Fibroblast of lung (primary cell): Measurements from ENCODE around the gene CLPTM1. TPM values are rescaled to one million over a fixed set of nuclear protein-coding genes. Genes with fewer than 3 reads are reported as not detected.

Experiments
- DNase-seq, 2 donors: peaks; one replicate each; pipeline versions ENCODE4 v3.0.0 to v3.0.0-alpha.2; 2010; ENCODE audit warnings: low read depth in 2 of 2
- H2AFZ ChIP-seq: 2 replicates; pipeline ENCODE4 v1.5.1; 2012; ENCODE audit warnings: low read length, control low read depth, inconsistent platforms
- H3K27ac ChIP-seq: 2 replicates; pipeline ENCODE4 v1.5.1; 2011; ENCODE audit warnings: low read length, control low read depth; ENCODE audit not compliant: insufficient read depth
- H3K27me3 ChIP-seq: 2 replicates; pipeline ENCODE4 v1.5.1; 2011; ENCODE audit warnings: mild to moderate bottlenecking, low read length; ENCODE audit not compliant: control insufficient read depth, insufficient read depth
- H3K36me3 ChIP-seq: 2 replicates; pipeline ENCODE4 v1.5.1; 2011; ENCODE audit warnings: low read length; ENCODE audit not compliant: control insufficient read depth, insufficient read depth
- H3K4me1 ChIP-seq: 2 replicates; pipeline ENCODE4 v1.5.1; 2011; ENCODE audit warnings: low read length; ENCODE audit not compliant: control insufficient read depth, insufficient read depth; ENCODE audit errors: extremely low read depth
- H3K4me2 ChIP-seq: 2 replicates; pipeline ENCODE4 v1.5.1; 2011; ENCODE audit warnings: low read length, control low read depth; ENCODE audit not compliant: insufficient read depth; ENCODE audit errors: extremely low read depth
- H3K4me3 ChIP-seq, 4 experiments: fragments of 200-600 bp in 1 of 4; sonication (generic) in 1 of 4; replicated peaks in 1 of 4; 2 replicates each; pipeline ENCODE4 v1.5.1; 2011 to 2016; ENCODE audit warnings: low read length in 4 of 4, low read depth in 3 of 4, mild to moderate bottlenecking in 3 of 4, control low read depth in 2 of 4, inconsistent platforms in 1 of 4, mixed read lengths in 1 of 4; ENCODE audit not compliant: insufficient read depth in 1 of 4; ENCODE audit errors: control extremely low read depth in 1 of 4
- H3K79me2 ChIP-seq: 2 replicates; pipeline ENCODE4 v1.5.1; 2012; ENCODE audit warnings: mild to moderate bottlenecking, low read length, inconsistent platforms; ENCODE audit not compliant: control insufficient read depth, insufficient read depth
- H3K9ac ChIP-seq: 2 replicates; pipeline ENCODE4 v1.5.1; 2011; ENCODE audit warnings: mild to moderate bottlenecking, low read length, control low read depth; ENCODE audit not compliant: insufficient read depth
- H3K9me3 ChIP-seq: 2 replicates; pipeline ENCODE4 v1.5.1; 2012; ENCODE audit warnings: low read depth, low read length; ENCODE audit not compliant: control insufficient read depth, insufficient read depth
- H4K20me1 ChIP-seq: 2 replicates; pipeline ENCODE4 v1.5.1; 2011; ENCODE audit warnings: low read length; ENCODE audit not compliant: control insufficient read depth, insufficient read depth; ENCODE audit errors: extremely low read depth
- EZH2 ChIP-seq: IDR thresholded peaks from 2 replicates; pipeline ENCODE4 v1.5.1; 2012; ENCODE audit warnings: low read length, control low read depth, mild to moderate bottlenecking; ENCODE audit errors: missing control alignments
- polyA plus RNA-seq, 2 donors: library from polyadenylated mRNA; depleted of rRNA in 1 of 2; stranded (reverse) in 1 of 2; unstranded in 1 of 2; fragments of >200 nt; gene quantifications; 2 replicates each; pipeline ENCODE4 v1.2.1, GENCODE V29; 2011 to 2012; ENCODE audit warnings: missing spikeins in 1 of 2
- total RNA-seq: library from RNA; depleted of rRNA; stranded (reverse); fragments of >200 nt; gene quantifications from 2 replicates; pipeline ENCODE4 v1.2.1, GENCODE V29; 2014
- TF ChIP-seq, protein P1 (sequence below), 2 donors: IDR thresholded peaks in 1 of 2; conservative IDR thresholded peaks in 1 of 2; 1 replicate in 1 of 2; 2 replicates in 1 of 2; pipeline ENCODE4 v1.5.1; 2011 to 2012; ENCODE audit warnings: low read length in 2 of 2, control low read depth in 1 of 2, inconsistent platforms in 1 of 2, low read depth in 1 of 2, mild to moderate bottlenecking in 1 of 2

CLPTM1 gene
- total and polyA plus RNA-seq, 2 donors (not counting 1 experiment from before 2014, with no cell fraction given): 46.7 to 54.4 TPM

DNA sequence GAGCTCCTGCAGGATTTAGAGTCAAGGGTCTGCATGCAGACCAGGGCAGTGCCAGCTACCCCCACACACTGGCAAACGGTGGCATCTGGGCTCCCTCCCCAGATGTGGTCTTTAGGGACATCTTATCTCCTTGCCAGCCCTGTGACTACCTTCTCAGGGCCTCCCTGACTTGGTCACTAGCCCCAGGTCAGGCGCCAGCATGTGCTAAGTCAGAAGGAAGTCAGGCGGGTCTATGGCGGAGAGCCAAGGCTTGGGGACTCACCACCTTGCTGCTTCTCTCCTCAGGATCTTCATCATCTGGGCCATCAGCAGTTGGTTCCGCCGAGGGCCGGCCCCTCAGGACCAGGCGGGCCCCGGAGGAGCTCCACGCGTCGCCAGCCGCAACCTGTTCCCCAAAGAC lies 17.6 kb downstream of the CLPTM1 start:
- Histone ChIP-seq H3K27me3 (no peaks in the 10 kb centered on the region), H3K4me3 (no peak overlapping the region), H3K9ac (no peak overlapping the region), H3K4me2 (no peak overlapping the region), H3K4me1 (no peaks in the 10 kb centered on the region), H3K27ac (no peak overlapping the region), H3K79me2 (peaks cover 3% of the 10 kb centered on the region), H4K20me1 (no peaks in the 10 kb centered on the region), H3K9me3 (no peaks in the 10 kb centered on the region), H2AFZ (no peak overlapping the region), H3K36me3 (peaks cover 24% of the 10 kb centered on the region)
- no peak for TF ChIP-seq EZH2
- TF ChIP-seq, protein P1, sequence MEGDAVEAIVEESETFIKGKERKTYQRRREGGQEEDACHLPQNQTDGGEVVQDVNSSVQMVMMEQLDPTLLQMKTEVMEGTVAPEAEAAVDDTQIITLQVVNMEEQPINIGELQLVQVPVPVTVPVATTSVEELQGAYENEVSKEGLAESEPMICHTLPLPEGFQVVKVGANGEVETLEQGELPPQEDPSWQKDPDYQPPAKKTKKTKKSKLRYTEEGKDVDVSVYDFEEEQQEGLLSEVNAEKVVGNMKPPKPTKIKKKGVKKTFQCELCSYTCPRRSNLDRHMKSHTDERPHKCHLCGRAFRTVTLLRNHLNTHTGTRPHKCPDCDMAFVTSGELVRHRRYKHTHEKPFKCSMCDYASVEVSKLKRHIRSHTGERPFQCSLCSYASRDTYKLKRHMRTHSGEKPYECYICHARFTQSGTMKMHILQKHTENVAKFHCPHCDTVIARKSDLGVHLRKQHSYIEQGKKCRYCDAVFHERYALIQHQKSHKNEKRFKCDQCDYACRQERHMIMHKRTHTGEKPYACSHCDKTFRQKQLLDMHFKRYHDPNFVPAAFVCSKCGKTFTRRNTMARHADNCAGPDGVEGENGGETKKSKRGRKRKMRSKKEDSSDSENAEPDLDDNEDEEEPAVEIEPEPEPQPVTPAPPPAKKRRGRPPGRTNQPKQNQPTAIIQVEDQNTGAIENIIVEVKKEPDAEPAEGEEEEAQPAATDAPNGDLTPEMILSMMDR (conservative IDR thresholded peaks at IDR 0.05 in 1 of 2, IDR thresholded peaks at IDR 0.05 in 1 of 2; ENCODE audit: low read depth in 1 of 2, low read length in 2 of 2): no peak
- DNase-seq: no peak

DNA sequence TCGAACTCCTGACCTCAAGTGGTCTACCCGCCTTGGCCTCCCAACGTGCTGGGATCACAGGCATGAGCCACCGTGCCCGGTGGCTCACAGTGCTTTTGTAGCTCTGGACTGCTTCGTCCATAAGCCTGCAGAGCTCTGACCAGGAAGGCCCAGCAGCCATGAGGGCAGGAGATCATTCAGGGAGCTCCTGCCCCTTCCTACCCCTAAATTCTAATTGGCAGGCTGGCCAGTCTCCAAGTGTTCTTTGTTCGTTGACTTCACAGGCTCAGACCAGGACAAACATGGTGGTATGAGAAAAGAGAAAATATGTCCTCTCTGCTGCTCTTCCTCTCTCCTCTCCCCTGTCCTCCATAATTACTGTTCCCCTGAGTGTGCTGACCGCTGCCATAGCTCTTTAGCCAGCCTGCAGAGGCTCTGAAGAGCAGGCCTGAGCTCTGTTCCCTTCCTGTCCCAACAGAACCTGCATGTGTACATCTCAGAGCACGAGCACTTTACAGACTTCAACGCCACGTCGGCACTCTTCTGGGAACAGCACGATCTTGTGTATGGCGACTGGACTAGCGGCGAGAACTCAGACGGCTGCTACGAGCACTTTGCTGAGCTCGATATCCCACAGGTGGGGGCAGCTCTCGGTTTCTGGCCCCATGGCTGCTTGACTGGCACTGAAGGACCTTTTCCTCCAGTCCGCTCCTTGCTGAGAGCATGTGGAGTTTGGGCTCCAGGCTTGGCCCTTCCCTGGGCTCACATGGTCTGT lies 19.0 kb downstream of the CLPTM1 start:
- H4K20me1 ChIP-seq: no peaks in the 10 kb centered on the region
- TF ChIP-seq, protein P1 (conservative IDR thresholded peaks at IDR 0.05 in 1 of 2, IDR thresholded peaks at IDR 0.05 in 1 of 2; ENCODE audit: low read depth in 1 of 2, low read length in 2 of 2): no peak
- H3K27ac ChIP-seq: no peak overlapping the region
- H2AFZ ChIP-seq: no peak overlapping the region
- no peak for DNase-seq
- H3K9ac ChIP-seq: no peak overlapping the region
- no peaks in the 10 kb centered on the region for H3K9me3 ChIP-seq
- H3K4me2 ChIP-seq: no peak overlapping the region
- H3K36me3 ChIP-seq: peaks cover 24% of the 10 kb centered on the region
- H3K4me1 ChIP-seq: no peaks in the 10 kb centered on the region
- no peak overlapping the region for H3K4me3 ChIP-seq
- no peaks in the 10 kb centered on the region for H3K27me3 ChIP-seq
- peaks cover 3% of the 10 kb centered on the region for H3K79me2 ChIP-seq

DNA sequence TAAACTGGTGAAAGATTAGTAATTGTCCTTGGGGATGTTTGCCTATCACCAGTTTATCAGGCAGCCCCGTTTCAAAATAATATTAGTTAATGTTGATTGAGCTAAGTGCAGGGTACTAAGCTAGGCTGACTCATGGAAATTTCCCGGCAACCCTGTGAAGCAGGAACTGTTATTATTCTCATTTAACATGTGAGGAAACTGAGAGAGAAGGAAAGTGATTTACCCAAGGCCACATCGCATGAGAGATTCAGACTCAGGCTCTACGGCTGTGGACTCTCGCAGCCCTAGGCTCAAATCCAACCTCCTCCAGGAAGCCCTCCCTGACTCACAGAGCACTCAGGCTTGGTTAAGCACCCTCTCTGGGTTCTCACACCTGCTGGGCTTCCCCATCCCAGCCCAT lies 19.7 kb downstream of the CLPTM1 start:
- H3K4me2 ChIP-seq: no peak overlapping the region
- H4K20me1 ChIP-seq: no peaks in the 10 kb centered on the region
- H3K4me1 ChIP-seq: no peaks in the 10 kb centered on the region
- no peak overlapping the region for H3K4me3 ChIP-seq
- H3K27me3 ChIP-seq: no peaks in the 10 kb centered on the region
- no peaks in the 10 kb centered on the region for H3K9me3 ChIP-seq
- TF ChIP-seq EZH2: no peak
- TF ChIP-seq, protein P1 (conservative IDR thresholded peaks at IDR 0.05 in 1 of 2, IDR thresholded peaks at IDR 0.05 in 1 of 2; ENCODE audit: low read depth in 1 of 2, low read length in 2 of 2): no peak
- H3K36me3 ChIP-seq: peaks cover 28% of the 10 kb centered on the region
- H3K27ac ChIP-seq: no peak overlapping the region
- no peak overlapping the region for H2AFZ ChIP-seq
- DNase-seq: no peak
- no peak overlapping the region for H3K9ac ChIP-seq
- H3K79me2 ChIP-seq: peaks cover 3% of the 10 kb centered on the region
